DMS79 (cell line): Measurements from ENCODE around the gene TLR1.
"Not testable (repeated sequence)": the region's sequence is repeated elsewhere in the genome, so short reads cannot be mapped to it uniquely, and the experiment has no call there.

Experiments used
- DNase-seq: peaks from one replicate; lab custom pipeline; 2025; lab: John Stamatoyannopoulos, UW

Gene TLR1

GRCh38 chr4:38774181-38774955, 30.2 kb downstream of the TLR1 start:
- no peak for DNase-seq

- DNase-seq, result not testable (repeated sequence)
These were observed 34.3 kb downstream of the TLR1 start for GRCh38 chr4:38770281-38770680.

DNA sequence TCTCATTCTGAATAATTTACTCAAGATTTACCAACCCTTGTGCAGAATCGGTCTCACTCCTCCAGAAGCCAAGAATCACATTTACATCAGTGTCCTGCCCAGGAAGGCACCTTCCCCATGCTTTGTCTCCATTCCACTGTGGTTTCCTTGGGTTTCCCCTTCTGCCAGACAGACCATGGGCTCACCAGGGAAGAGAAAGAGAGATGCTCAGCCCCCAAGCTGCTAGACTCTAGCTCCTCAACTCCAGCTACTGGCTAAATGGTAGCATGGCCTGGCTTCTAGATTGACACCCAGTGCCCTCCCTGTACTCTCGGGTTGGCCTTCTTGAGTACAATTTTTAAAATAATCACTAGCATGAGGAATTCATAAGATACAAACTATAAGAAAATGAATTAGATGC, 34.7 kb downstream of the TLR1 start:
- no peak for DNase-seq

DNA sequence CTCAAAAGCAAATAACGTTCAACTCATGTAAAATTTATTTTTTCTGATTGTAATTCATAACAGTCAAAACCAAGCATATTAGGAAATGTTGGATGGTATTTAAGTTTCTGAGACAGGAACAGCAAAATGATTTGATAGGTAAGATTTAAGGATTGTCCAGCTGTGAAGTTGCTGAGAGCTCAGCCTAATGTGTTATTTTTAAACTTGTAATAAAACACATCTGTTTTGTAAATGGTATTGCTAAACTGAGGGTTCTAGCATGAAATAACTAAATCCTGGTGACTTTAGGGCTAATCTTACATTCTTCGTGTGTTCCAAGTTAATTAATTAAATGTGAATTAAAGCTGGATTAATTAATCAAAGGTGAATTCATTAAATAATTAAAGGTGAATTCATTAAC, 35.1 kb downstream of the TLR1 start:
- no peak for DNase-seq

DNA sequence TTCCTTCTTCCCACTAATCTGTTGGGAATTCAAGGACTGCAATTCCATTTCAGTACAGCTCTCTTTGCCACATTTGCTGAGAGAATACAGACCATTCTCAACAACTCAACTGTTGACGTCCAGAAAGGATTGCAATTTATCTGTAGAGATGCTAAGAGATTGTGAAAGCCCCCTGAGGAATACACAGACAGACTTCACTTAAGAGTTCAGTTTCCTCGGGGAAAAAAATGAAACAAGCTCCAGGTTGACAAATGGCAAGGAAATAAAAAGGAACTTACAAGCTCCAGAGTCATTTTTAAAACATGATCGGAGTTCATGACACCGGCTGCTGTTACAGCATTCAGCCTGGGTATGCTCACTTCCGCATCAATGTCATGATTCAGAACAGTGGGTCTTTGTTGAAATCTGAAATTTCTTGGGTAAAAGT, 35.6 kb downstream of the TLR1 start:
- DNase-seq, result no peak

GRCh38 chr4:38766940-38767339, 37.7 kb downstream of the TLR1 start:
- not testable (repeated sequence) for DNase-seq

DNA sequence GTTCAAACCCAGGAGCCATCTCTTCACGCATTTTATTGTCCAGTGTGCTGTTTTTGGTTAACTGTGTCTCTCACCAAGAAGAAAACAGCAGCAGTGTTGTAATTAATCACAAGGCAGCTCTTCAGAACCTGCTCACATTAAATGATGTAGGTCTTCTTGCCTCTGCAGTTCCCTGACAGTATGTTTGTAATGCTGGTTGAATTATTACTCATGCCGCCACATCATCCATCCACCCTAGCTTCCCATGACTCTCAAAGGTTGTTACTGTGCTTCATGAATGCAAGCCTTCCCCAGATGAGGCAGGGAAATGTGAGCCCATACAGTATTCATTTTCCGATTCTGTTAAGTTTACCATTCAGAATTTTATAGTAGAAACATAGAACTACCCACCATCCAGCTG, 39.2 kb downstream of the TLR1 start:
- DNase-seq, result no peak

DNA sequence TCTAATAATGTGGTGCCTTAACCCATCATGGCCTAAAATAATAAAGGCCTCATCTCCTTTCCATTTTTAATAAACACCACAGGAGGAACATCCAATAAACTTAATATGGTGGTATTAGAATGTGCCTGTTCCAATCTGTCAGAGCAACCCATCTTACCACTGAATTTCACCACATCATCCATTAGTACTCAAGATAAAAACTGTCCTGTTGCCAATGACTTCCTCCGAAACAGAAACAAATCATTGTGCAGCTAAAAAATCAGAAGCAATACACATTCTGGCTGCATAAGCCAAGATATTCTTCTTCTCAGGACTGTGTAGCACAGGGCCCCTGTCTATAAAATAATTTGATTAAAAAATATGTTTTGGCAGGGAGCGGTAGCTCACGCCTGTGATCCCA, 40.3 kb downstream of the TLR1 start:
- no peak for DNase-seq

- no peak for DNase-seq
These were observed 42.0 kb downstream of the TLR1 start for GRCh38 chr4:38762560-38762959.

- DNase-seq, result no peak
These were observed 44.8 kb downstream of the TLR1 start for GRCh38 chr4:38759790-38760122.

GRCh38 chr4:38759113-38759789, 45.3 kb downstream of the TLR1 start:
- no peak for DNase-seq

DNA sequence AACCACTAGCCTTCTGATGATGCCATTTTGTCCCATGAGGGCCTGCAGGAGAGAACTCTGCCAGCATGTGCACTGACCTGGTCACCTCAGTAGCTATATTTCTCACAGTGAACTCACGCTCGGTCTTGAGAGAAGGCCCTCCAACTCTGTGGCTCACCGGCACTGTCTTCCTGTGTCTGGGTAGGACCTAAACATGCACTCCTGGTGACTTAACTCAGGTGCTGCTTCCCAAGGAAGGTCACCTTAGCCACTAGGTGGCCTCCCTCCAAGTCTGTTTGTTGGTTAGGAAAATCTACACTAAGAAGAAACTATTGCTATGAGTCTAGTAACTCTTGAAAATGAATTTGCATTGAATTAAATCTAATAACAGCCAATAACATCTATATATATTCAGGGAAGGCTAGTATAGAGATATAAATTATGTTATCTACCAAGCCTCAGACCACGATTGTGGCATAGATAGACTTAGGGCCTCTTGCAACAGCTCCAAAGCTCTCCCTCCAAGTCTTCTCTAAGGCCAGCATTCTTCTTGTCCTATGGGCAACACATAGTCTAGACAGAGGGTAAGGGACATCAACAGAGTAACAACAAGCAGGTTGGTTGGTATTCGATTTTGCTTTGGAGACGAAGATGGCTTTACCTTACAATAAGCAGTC, 46.5 kb downstream of the TLR1 start:
- no peak for DNase-seq

GRCh38 chr4:38752941-38753806, 51.4 kb downstream of the TLR1 start:
- DNase-seq, result no peak

DNA sequence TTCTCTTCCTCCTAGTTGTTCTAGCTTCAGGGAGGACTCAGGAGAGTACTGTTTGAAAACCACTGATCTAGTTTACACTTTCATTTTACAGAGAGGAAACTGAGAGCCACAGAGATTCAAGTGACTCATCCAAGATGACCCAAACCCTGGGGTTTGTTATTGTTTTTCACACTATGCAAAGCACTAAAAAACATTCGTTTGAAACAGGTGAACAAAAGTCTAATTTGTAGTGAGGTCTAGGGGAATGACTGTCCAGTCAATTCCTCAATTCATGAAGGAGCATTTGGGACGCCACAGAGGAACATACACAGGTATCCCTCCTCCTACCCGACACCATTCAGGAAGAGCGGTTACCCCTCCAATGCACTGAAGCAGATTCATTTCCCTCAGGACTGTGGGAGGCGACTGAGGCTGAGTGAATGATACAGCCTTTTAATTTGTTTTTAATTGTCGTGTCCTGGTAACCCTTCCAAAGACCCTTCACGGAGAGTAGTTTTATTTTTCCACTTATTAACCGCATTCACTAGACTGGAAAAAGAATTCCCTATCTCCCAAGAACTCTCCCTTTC, 52.1 kb downstream of the TLR1 start:
- no peak for DNase-seq

DNA sequence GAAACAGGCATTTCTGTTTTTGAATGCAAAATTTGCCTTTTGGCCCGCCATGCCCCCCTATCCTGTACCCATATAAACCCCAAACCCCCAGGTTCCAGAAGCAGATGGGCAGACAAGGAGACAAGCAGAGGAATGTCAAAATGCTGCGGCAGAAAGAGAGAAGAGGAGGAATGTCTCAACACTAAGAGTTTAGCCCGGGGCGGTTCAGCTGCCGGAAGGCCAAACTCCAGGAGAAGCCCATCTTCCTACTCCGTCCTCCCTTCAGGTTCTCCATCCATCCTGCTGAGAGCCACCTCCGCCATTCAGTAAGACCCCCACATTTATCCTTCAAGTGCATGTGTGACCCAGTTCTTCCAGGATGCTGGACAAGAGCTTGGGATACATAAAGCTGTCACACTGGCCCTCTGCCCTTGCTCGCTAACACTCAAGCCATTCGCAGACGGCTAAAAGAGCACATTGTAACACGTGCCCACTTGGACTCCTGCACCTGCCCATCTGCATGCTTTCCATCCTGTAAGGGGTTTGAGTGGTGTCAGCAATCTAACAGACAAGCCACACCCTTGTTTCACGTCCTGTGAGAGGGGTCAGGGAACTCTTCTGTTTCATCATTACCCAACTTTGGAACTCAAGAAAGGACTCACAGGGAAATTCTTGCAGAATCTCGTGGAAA, 53.1 kb downstream of the TLR1 start:
- DNase-seq, result no peak

DNA sequence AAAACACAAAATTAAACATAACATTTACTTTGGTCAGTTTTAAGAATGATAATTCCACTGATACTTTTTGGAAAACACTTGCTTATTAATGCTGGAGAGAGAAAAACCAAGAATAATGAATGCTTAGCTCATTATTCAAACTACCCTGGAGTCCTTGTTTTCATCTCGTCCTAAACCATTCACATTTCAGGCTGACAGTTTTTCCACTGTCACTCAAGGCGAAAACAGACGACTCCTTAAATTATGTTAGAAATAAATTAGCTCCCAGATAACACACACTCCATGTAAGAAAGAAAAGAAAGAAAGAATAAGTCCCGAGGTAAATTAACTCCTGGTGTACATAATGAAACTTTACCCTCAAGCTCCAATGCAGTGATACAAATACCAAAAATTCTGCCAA, 55.3 kb downstream of the TLR1 start:
- no peak for DNase-seq

DNA sequence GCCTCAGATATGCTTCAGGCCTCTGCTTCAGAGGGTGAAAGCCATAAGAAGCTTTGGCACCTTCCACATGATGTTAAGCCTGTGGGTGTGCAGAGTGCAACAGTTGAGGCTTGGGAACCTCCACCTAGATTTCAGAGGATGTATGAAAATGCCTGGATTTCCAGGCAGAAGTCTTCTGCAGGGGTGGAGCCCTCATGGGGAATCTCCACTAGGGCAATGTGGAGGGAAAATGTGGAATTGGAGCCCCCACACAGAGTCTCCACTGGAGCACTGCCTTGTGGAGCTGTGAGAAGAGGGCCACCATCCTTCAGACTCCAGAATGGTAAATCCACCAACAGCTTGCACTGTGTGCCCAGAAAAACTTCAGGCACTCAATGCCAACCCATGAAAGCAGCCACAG, 57.0 kb downstream of the TLR1 start:
- DNase-seq, result no peak
